MG63 (cell line): Measurements from ENCODE around the gene ANKK1. TPM values are rescaled to one million over a fixed set of nuclear protein-coding genes. Genes with fewer than 3 reads are reported as not detected.

Experiments
- DNase-seq: peaks from one replicate; pipeline ENCODE4 v3.0.0-alpha.2; 2020
- H3K27me3 ChIP-seq: fragments of 250-450 bp; sonication (Bioruptor Pico); 2 replicates; pipeline ENCODE4 v1.5.1; 2020; ENCODE audit warnings: mild to moderate bottlenecking, moderate library complexity
- H3K36me3 ChIP-seq: fragments of 250-450 bp; sonication (Bioruptor Pico); 2 replicates; pipeline ENCODE4 v1.5.1; 2020; ENCODE audit warnings: mild to moderate bottlenecking, moderate library complexity
- H3K4me3 ChIP-seq: fragments of 250-450 bp; sonication (Bioruptor Pico); 2 replicates; pipeline ENCODE4 v1.5.1; 2020; ENCODE audit warnings: mild to moderate bottlenecking, moderate library complexity
- H3K9me3 ChIP-seq: fragments of 250-450 bp; sonication (Bioruptor Pico); 2 replicates; pipeline ENCODE4 v1.5.1; 2020; ENCODE audit warnings: mild to moderate bottlenecking, moderate library complexity
- total RNA-seq: library from RNA; depleted of rRNA; stranded (reverse); fragments of >200 nt; shearing (Covaris generic); gene quantifications from 2 replicates; pipeline ENCODE4 v1.2.3, GENCODE V29; 2014; ENCODE audit warnings: low replicate concordance

Gene ANKK1
- total RNA-seq, 1 experiment from 2014 or later = not detected

- Histone ChIP-seq H3K4me3 (no peak overlapping the region), H3K9me3 (no peaks in the 10 kb centered on the region), H3K27me3 (no peaks in the 10 kb centered on the region), H3K36me3 (no peaks in the 10 kb centered on the region)
- peak; percentile 71 for DNase-seq
Observed at GRCh38 chr11:113373306-113373705, 14.3 kb upstream of the ANKK1 start.

GRCh38 chr11:113373981-113374560, 13.5 kb upstream of the ANKK1 start:
- no peaks in the 10 kb centered on the region for H3K9me3 ChIP-seq
- H3K36me3 ChIP-seq = no peaks in the 10 kb centered on the region
- no peak for DNase-seq
- no peak overlapping the region for H3K4me3 ChIP-seq
- H3K27me3 ChIP-seq = no peaks in the 10 kb centered on the region

GRCh38 chr11:113375402-113375801, 12.2 kb upstream of the ANKK1 start:
- H3K9me3 ChIP-seq = no peaks in the 10 kb centered on the region
- no peak for DNase-seq
- no peaks in the 10 kb centered on the region for H3K36me3 ChIP-seq
- no peaks in the 10 kb centered on the region for H3K27me3 ChIP-seq
- H3K4me3 ChIP-seq = no peak overlapping the region

DNA sequence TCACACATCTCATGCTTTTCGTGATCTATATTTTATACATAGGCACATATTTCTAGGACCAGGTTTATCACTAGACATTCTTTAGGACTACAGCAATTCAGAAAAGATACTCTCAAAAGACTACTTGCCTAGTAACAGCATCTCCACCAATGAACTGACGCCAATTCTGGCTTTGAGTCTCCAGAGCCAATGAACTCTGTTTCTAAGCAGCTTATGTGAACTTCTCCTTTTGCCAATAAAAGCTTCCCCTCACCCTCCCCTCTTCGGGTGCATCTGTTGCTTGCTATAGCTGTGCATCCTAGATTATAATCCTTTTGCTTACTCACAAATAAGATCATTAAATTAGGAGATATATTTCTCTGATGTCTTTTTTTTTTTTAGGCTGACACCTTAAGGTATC, 11.4 kb upstream of the ANKK1 start:
- H3K4me3 ChIP-seq = no peak overlapping the region
- DNase-seq = no peak
- no peaks in the 10 kb centered on the region for H3K27me3 ChIP-seq
- no peaks in the 10 kb centered on the region for H3K9me3 ChIP-seq
- H3K36me3 ChIP-seq = no peaks in the 10 kb centered on the region

- Histone ChIP-seq H3K4me3 (no peak overlapping the region), H3K36me3 (no peaks in the 10 kb centered on the region), H3K27me3 (no peaks in the 10 kb centered on the region), H3K9me3 (no peaks in the 10 kb centered on the region)
- no peak for DNase-seq
Observed at GRCh38 chr11:113377681-113378412, 9.7 kb upstream of the ANKK1 start.

- Histone ChIP-seq H3K4me3 (no peak overlapping the region), H3K36me3 (no peaks in the 10 kb centered on the region), H3K27me3 (no peaks in the 10 kb centered on the region), H3K9me3 (no peaks in the 10 kb centered on the region)
- no peak for DNase-seq
Observed at GRCh38 chr11:113378692-113379091, 8.9 kb upstream of the ANKK1 start.

DNA sequence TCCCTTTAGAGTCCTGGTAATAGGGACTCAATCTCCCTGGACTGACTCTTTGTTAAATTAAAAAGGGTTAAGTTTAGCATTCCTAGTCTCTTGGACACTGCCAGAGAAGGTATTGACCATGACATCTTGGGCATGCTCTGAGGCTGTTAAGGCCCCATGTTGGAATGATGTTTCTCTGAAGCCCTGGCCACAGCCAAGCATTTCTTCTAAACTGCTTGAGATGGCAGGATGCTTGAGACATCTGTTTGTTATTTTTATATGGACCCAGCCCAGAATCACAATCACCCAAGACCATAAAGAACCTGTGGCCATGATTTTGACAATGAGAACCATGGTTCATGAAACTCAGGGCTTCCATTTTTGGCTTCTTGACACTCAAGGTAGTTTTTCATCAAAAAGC, 5.5 kb upstream of the ANKK1 start:
- Histone ChIP-seq H3K4me3 (no peak overlapping the region), H3K36me3 (no peaks in the 10 kb centered on the region), H3K9me3 (no peaks in the 10 kb centered on the region), H3K27me3 (no peaks in the 10 kb centered on the region)
- DNase-seq = no peak

DNA sequence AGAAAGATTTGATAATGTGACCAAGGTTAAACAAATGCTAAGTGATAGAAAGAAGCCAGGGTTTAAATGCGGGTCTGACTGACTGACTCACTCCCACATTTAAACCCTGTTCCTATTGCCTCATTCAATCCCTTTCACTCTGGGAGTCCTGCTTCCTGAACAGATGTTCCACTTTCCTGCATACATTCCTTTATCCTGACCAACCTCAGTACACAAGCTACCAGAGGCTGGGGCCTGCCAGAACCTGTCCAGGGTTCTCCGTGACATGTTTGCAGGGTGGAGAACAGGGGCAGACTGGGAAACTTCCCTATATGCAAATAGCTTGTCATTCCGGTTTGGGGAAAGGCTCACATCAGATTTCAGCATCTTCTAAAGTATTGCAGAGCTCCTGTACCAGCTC, 3.0 kb upstream of the ANKK1 start:
- Histone ChIP-seq H3K36me3 (no peaks in the 10 kb centered on the region), H3K4me3 (no peak overlapping the region), H3K9me3 (no peaks in the 10 kb centered on the region), H3K27me3 (no peaks in the 10 kb centered on the region)
- DNase-seq = peak; percentile 86

DNA sequence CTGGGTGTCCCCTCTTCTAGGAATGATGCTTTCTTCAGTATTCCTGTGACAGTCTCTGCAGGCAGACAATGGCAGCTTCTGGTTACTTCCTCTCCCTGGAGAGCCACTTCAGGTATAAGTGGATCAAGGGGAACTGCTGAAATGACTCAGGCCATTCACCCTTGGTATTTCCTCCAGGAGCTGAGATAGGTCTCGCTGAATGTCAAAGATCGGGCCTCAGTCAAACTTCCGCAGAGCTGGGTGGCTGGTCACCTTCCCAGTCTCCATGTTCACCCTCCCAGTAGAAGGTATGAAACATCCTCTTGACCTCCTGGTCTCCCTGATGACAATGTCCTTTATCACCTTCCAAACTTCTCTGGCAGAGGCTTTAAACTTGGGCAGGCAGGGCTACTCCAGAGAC, 1.8 kb upstream of the ANKK1 start:
- H3K36me3 ChIP-seq = no peaks in the 10 kb centered on the region
- no peak overlapping the region for H3K4me3 ChIP-seq
- DNase-seq = no peak
- H3K27me3 ChIP-seq = no peaks in the 10 kb centered on the region
- no peaks in the 10 kb centered on the region for H3K9me3 ChIP-seq

DNA sequence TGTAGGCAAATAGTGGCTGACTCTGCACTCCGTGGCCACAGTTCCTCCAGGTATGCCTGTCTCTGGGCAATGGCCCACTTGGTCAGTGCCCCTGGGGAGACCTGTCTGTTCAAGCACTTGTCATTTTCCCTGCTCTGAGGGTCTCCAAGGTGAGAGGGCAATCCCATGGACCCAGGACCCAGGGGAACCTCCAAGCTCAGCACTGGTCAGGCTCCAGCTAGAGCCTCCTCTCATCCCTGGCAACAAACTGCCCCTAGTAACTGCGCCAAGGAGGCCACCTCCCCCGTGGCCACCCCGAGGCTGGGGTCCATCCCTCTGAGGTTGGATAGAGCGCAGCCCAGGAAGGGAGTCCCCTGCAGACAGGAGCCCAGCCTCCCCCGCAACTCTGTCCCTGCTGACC, 713 bp upstream of the ANKK1 start:
- Histone ChIP-seq H3K4me3 (no peak overlapping the region), H3K36me3 (no peaks in the 10 kb centered on the region), H3K27me3 (no peaks in the 10 kb centered on the region), H3K9me3 (no peaks in the 10 kb centered on the region)
- no peak for DNase-seq

DNA sequence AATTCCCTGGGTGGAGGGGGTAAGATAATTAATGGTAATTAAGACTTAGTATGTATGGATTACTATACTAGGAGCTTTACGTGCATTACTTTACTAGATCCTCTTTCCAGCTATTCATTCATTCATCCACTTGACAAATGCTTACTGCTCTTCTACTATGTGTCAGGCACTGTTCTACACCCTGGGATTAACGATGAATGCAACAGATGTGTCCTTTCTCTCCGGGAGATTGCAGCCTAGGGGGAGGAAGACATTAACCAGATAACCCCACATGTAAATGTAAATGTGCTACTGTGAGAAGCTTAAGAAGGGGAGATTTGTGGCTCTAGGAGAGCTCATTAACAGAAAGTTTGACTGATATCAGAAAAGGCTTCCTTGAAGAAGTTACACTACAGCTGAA, 1.7 kb downstream of the ANKK1 start:
- no peak for DNase-seq
- Histone ChIP-seq H3K27me3 (no peaks in the 10 kb centered on the region), H3K9me3 (no peaks in the 10 kb centered on the region), H3K36me3 (no peaks in the 10 kb centered on the region), H3K4me3 (no peak overlapping the region)

GRCh38 chr11:113392236-113392921, 4.8 kb downstream of the ANKK1 start:
- DNase-seq = no peak

GRCh38 chr11:113393501-113393985, 6.0 kb downstream of the ANKK1 start:
- DNase-seq = no peak
- Histone ChIP-seq H3K36me3 (no peaks in the 10 kb centered on the region), H3K4me3 (no peak overlapping the region), H3K27me3 (no peaks in the 10 kb centered on the region), H3K9me3 (no peaks in the 10 kb centered on the region)

More at GRCh38 chr11:113392236-113392921, 4.8 kb downstream of the ANKK1 start:
- Histone ChIP-seq H3K9me3 (no peaks in the 10 kb centered on the region), H3K27me3 (no peaks in the 10 kb centered on the region), H3K36me3 (no peaks in the 10 kb centered on the region), H3K4me3 (no peak overlapping the region)

GRCh38 chr11:113394919-113395318, 7.3 kb downstream of the ANKK1 start:
- Histone ChIP-seq H3K27me3 (no peaks in the 10 kb centered on the region), H3K9me3 (no peaks in the 10 kb centered on the region), H3K36me3 (no peaks in the 10 kb centered on the region), H3K4me3 (no peak overlapping the region)
- DNase-seq = no peak

GRCh38 chr11:113395782-113396336, 8.3 kb downstream of the ANKK1 start:
- Histone ChIP-seq H3K9me3 (no peaks in the 10 kb centered on the region), H3K4me3 (no peak overlapping the region), H3K36me3 (no peaks in the 10 kb centered on the region), H3K27me3 (no peaks in the 10 kb centered on the region)
- no peak for DNase-seq

DNA sequence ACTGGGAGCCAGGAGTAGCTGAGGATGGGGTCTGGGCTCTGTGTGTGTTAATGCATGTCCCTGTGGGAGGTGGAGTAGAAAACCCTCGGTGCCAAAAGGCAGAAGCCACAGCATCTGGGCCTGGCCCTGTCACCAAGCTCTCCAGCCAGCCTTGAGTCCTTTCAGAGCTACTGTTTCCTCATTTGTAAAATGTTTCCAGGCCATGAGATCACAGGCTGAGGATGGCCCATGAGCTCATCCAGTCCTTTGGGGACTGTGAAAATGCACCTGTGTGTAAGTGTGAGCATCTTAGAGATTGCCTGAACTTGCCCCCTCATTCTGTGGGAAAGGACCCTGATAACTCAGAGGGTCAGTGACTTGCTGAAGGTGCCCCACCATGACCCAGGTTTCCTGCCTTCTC, 9.1 kb downstream of the ANKK1 start:
- Histone ChIP-seq H3K36me3 (no peaks in the 10 kb centered on the region), H3K4me3 (no peak overlapping the region)
- DNase-seq = no peak

GRCh38 chr11:113397212-113397611, 9.6 kb downstream of the ANKK1 start:
- Histone ChIP-seq H3K4me3 (no peak overlapping the region), H3K9me3 (no peaks in the 10 kb centered on the region), H3K36me3 (no peaks in the 10 kb centered on the region), H3K27me3 (no peaks in the 10 kb centered on the region)
- no peak for DNase-seq

More for the DNA sequence above, 9.1 kb downstream of the ANKK1 start:
- H3K9me3 ChIP-seq = no peaks in the 10 kb centered on the region
- H3K27me3 ChIP-seq = no peaks in the 10 kb centered on the region
